Measurements from ENCODE around the gene ATP10A. TPM values are rescaled to one million over a fixed set of nuclear protein-coding genes. Genes with fewer than 3 reads are reported as not detected.

ATP10A gene
- total and polyA plus RNA-seq, 2 of the 8 experiments (the other 6 are each of a cell fraction or from before 2014, with no cell fraction given) = 2.0 to 2.8 TPM

GRCh38 chr15:25812073-25812472 is 51.1 kb downstream of the ATP10A start:
- WGBS, 2 experiments (ENCODE audit: extremely low coverage in 1 of 2, insufficient coverage in 1 of 2, insufficient read length in 1 of 2, insufficient replicate concordance in 2 of 2, low coverage in 1 of 2, low lambda C conversion rate in 2 of 2, missing lambda C conversion rate in 1 of 2) = 96% methylated on average over 4 of the region's 4 CpGs; no CpG with 5 or more reads in 1 of the 2 experiments
- Histone ChIP-seq H2BK12ac (ENCODE audit: low read depth, low read length) (no peak overlapping the region), H3K4me1 (replicated peaks in 1 of 4; ENCODE audit: control insufficient read depth in 3 of 4, insufficient read depth in 4 of 4, low read length in 3 of 4) (peaks cover 0 to 10% (median 8%) of the 10 kb centered on the region in 4 experiments; a peak in 4 of 7 replicates), H3K56ac (replicated peaks; ENCODE audit: insufficient read length, low read depth, low read length) (no peak overlapping the region), H4K8ac (ENCODE audit: extremely low read depth, insufficient read depth, low read length) (no peak overlapping the region), H3K18ac (ENCODE audit: extremely low read depth, low read length) (no peak overlapping the region), H3K79me1 (ENCODE audit: low read depth, low read length) (no peaks in the 10 kb centered on the region; the same call in 1 of the 2 replicates), H4K20me1 (replicated peaks in 1 of 2; ENCODE audit: control insufficient read depth in 1 of 2, insufficient read depth in 2 of 2, low read length in 2 of 2) (no peaks in the 10 kb centered on the region), H3K36me3 (ENCODE audit: control insufficient read depth in 2 of 4, insufficient read depth in 4 of 4, low read length in 3 of 4) (no peaks in the 10 kb centered on the region), H2AFZ (ENCODE audit: low read length) (no peak overlapping the region), H3K9me3 (ENCODE audit: insufficient read depth in 2 of 2, low read depth in 1 of 2, low read length in 1 of 2) (no peaks in the 10 kb centered on the region), H3K14ac (ENCODE audit: insufficient read length) (no peak overlapping the region), H4K91ac (replicated peaks; ENCODE audit: insufficient read length, low read length) (peak overlapping the region; percentile 18), H3K4me3 (ENCODE audit: extremely low read depth in 1 of 4, insufficient read depth in 2 of 4, low read depth in 3 of 4, low read length in 4 of 4) (no peak overlapping the region), H2BK5ac (ENCODE audit: low read depth, low read length) (no peak overlapping the region), H3K4me2 (ENCODE audit: insufficient read depth in 1 of 2, low read depth in 2 of 2, low read length in 2 of 2) (no peak overlapping the region), H2BK15ac (ENCODE audit: low read length) (no peak overlapping the region), H3K4ac (replicated peaks; ENCODE audit: insufficient read length, low read depth, low read length) (no peak overlapping the region), H4K5ac (ENCODE audit: insufficient read length, low read depth, low read length) (no peak overlapping the region), H2AK5ac (ENCODE audit: low read depth, low read length) (no peak overlapping the region; the same call in 1 of the 2 replicates), H3K9ac (replicated peaks in 1 of 4; ENCODE audit: extremely low read depth in 1 of 4, low read depth in 3 of 4, low read length in 3 of 4) (no peak overlapping the region), H3K23ac (ENCODE audit: insufficient read length) (no peak overlapping the region), H3K27me3 (replicated peaks in 1 of 4; ENCODE audit: control insufficient read depth in 3 of 4, extremely low read depth in 1 of 4, insufficient read depth in 3 of 4, low read length in 3 of 4) (no peaks in the 10 kb centered on the region), H2BK120ac (replicated peaks; ENCODE audit: low read depth, low read length) (no peak overlapping the region), H3K79me2 (ENCODE audit: control insufficient read depth in 1 of 2, insufficient read depth in 2 of 2, low read length in 2 of 2) (no peaks in the 10 kb centered on the region), H3K27ac (ENCODE audit: low read depth, low read length) (no peak overlapping the region), H3K23me2 (ENCODE audit: low read depth, low read length) (no peaks in the 10 kb centered on the region), H2BK20ac (ENCODE audit: low read length) (no peak overlapping the region)
- DNase-seq (ENCODE audit: low read depth in 1 of 2, low spot score in 2 of 2) (no peak), FAIRE-seq (no peak)
- CTCF ChIA-PET (ENCODE audit: partially characterized antibody) = interaction anchor here (0.9 to 2.6 kb wide), 2 partner anchors 22 to 29 kb away, joined by 3 to 10 read pairs; no protein-coding TSS in a partner anchor
- POLR2A ChIA-PET (ENCODE audit: partially characterized antibody) = interaction anchor here (0.8 kb wide), 1 partner anchor 8 kb away, joined by 3 read pairs; no protein-coding TSS in a partner anchor
- TF ChIP-seq SAP30 (IDR thresholded peaks at IDR 0.05; ENCODE audit: insufficient read depth, insufficient replicate concordance, low read length) (no peak), SP2 (IDR thresholded peaks at IDR 0.05; ENCODE audit: low read length) (no peak), BCL11A (IDR thresholded peaks at IDR 0.05; ENCODE audit: low read depth in 2 of 2, low read length in 2 of 2) (no peak), JUN (IDR thresholded peaks at IDR 0.05; ENCODE audit: low read depth, low read length) (no peak), CTBP2 (IDR thresholded peaks at IDR 0.05; ENCODE audit: borderline replicate concordance, insufficient read depth, insufficient read length, low read length) (no peak)

Measured in H1 (cell line).